ENCODE results near the gene HYAL1.

DNA sequence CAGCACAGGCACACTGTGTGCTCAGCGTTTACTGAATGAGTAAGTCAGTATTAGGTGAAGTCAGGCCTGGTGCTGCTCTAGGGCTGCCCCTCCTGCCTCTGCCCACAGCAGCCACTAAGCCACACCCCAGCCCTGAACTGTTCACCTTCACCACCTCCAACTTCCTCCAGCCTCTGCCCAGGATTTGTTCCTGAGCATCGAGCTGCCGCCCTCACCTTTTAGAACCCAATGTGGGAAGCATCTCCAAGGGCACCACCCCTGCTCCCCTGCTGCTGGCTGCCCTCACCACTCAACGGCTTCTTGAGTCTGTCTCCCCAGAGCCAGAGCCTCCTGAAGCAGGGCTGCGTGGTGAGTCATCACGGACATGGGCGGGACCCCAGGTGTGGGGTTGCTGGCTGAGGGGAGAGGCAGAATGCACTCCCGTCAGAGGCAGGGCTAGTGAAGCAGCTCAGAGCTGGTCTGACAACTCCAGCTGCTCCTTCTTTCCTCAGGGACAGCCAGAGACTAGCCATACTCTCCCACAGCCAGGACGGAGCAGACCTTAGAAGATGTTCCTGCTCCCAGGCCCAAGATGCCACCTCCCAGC lies 13.4 kb upstream of the HYAL1 start:
- TF ChIP-seq CTCF (conservative IDR thresholded peaks at IDR 0.05; ENCODE audit: low read depth, low read length) (no peak), EZH2 (IDR thresholded peaks at IDR 0.05; ENCODE audit: borderline replicate concordance, low read depth, low read length, poor library complexity, severe bottlenecking) (no peak)

Data from A673 (cell line).